D341Med (cell line): ENCODE results near the gene NPIPB9.
"Not testable (repeated sequence)": the region's sequence is repeated elsewhere in the genome, so short reads cannot be mapped to it uniquely, and the experiment has no call there.

Source experiments
- DNase-seq: peaks from one replicate; pipeline ENCODE4 v3.0.0; 2012; ENCODE audit warnings: low spot score

NPIPB9 gene

GRCh38 chr16:28751487-28751886, at the start of gene NPIPB9:
Gene NPIPB9, plus strand, starts transcription at chr16:28751787.
- DNase-seq, result not testable (repeated sequence)

GRCh38 chr16:28704246-28704645, 47.3 kb upstream of the NPIPB9 start:
- DNase-seq, result not testable (repeated sequence)

- not testable (repeated sequence) for DNase-seq
Observed at GRCh38 chr16:28711220-28712083, 40.1 kb upstream of the NPIPB9 start, which contains the start of gene EIF3C. Gene EIF3C, plus strand, starts transcription at chr16:28711464. Its CDS starts 223 bp downstream, at chr16:28711687.

GRCh38 chr16:28722852-28723650, 28.5 kb upstream of the NPIPB9 start:
- not testable (repeated sequence) for DNase-seq

- DNase-seq, result not testable (repeated sequence)
Observed at GRCh38 chr16:28731253-28731652, 20.3 kb upstream of the NPIPB9 start.

- DNase-seq, result not testable (repeated sequence)
Observed at GRCh38 chr16:28732455-28733124, 19.0 kb upstream of the NPIPB9 start.

GRCh38 chr16:28739787-28740186, 11.8 kb upstream of the NPIPB9 start:
- DNase-seq, result not testable (repeated sequence)

GRCh38 chr16:28740631-28741030, 11.0 kb upstream of the NPIPB9 start:
- DNase-seq, result not testable (repeated sequence)

GRCh38 chr16:28741295-28741694, 10.3 kb upstream of the NPIPB9 start:
- DNase-seq, result not testable (repeated sequence)

GRCh38 chr16:28746618-28747350, 4.8 kb upstream of the NPIPB9 start:
- DNase-seq, result not testable (repeated sequence)

GRCh38 chr16:28749997-28750465, 1.6 kb upstream of the NPIPB9 start:
- DNase-seq, result not testable (repeated sequence)

- not testable (repeated sequence) for DNase-seq
Observed at GRCh38 chr16:28750469-28751067, 1.0 kb upstream of the NPIPB9 start.

GRCh38 chr16:28781697-28782096, 30.1 kb downstream of the NPIPB9 start:
- DNase-seq, result not testable (repeated sequence)

- DNase-seq, result not testable (repeated sequence)
Observed at GRCh38 chr16:28782357-28782756, 30.8 kb downstream of the NPIPB9 start.

GRCh38 chr16:28802235-28803019, 50.8 kb downstream of the NPIPB9 start:
- DNase-seq, result not testable (repeated sequence)

GRCh38 chr16:28807445-28808120, 56.0 kb downstream of the NPIPB9 start:
- DNase-seq, result not testable (repeated sequence)

GRCh38 chr16:28820016-28820415, 68.4 kb downstream of the NPIPB9 start:
- no peak for DNase-seq

- not testable (repeated sequence) for DNase-seq
Observed at GRCh38 chr16:28820546-28820945, 69.0 kb downstream of the NPIPB9 start.

- DNase-seq, result no peak
Observed at GRCh38 chr16:28821874-28822519, 70.4 kb downstream of the NPIPB9 start.
